Measurements from ENCODE around the gene CNOT8. TPM values are rescaled to one million over a fixed set of nuclear protein-coding genes. Genes with fewer than 3 reads are reported as not detected.

CNOT8 gene
- total and polyA plus RNA-seq, 2 of the 4 experiments (the other 2 are of a cell fraction), result 41.4 to 49.1 TPM

- no CpG with 5 or more reads among the region's 7 CpGs for WGBS, 2 experiments (ENCODE audit: extremely low coverage in 2 of 2, insufficient read length in 1 of 2)
- intact Hi-C loops (cut with micrococcal nuclease) (no loop called here), dilution Hi-C loops (cut with HindIII; ENCODE audit: low sequenced_read_pairs, unreplicated experiment) (no loop called here), in situ Hi-C loops (cut with MboI; ENCODE audit: low sequenced_read_pairs) (no loop called here)
- Histone ChIP-seq H3K23ac (ENCODE audit: low read depth, low read length) (no peak overlapping the region), H3K4me3 (ENCODE audit: insufficient read depth, low read depth, low read length) (no peak overlapping the region), H3K18ac (ENCODE audit: low read depth, low read length) (no peak overlapping the region), H4K5ac (ENCODE audit: low read depth, low read length) (no peak overlapping the region), H3K9ac (ENCODE audit: low read depth, low read length) (no peak overlapping the region), H2BK5ac (ENCODE audit: low read depth, low read length, poor library complexity, severe bottlenecking) (no peak overlapping the region), H2BK120ac (ENCODE audit: low read depth, low read length) (no peak overlapping the region), H2AK5ac (ENCODE audit: low read depth, low read length) (no peak overlapping the region), H2BK15ac (ENCODE audit: low read depth, low read length) (no peak overlapping the region), H3K14ac (replicated peaks; ENCODE audit: low read depth, low read length) (no peak overlapping the region), H3K4me1 (ENCODE audit: control insufficient read depth, insufficient read depth, low read length) (peaks cover 3% of the 10 kb centered on the region), H3K36me3 (ENCODE audit: control insufficient read depth, insufficient read depth, low read length) (peaks cover 13% of the 10 kb centered on the region), H4K91ac (ENCODE audit: insufficient read depth, low read depth, low read length) (no peak overlapping the region), H3K56ac (ENCODE audit: extremely low read depth, insufficient read depth, low read length) (no peak overlapping the region), H4K20me1 (ENCODE audit: insufficient read depth, low read length) (peaks cover 29% of the 10 kb centered on the region), H3K27me3 (ENCODE audit: control insufficient read depth, insufficient read depth, low read length) (no peaks in the 10 kb centered on the region), H3K4me2 (ENCODE audit: low read depth, low read length) (no peak overlapping the region), H4K8ac (ENCODE audit: low read depth in 2 of 2, low read length in 2 of 2) (no peak overlapping the region), H3K9me1 (ENCODE audit: insufficient read depth, low read length) (0 out of 2 replicates have a peak, but pooled peaks cover 3% of the 10 kb centered on the region), H3K9me3 (ENCODE audit: control insufficient read depth, insufficient read depth, low read length) (no peaks in the 10 kb centered on the region), H2AK9ac (replicated peaks; ENCODE audit: low read depth, low read length, poor library complexity) (no peak overlapping the region), H3K79me1 (ENCODE audit: low read depth in 1 of 2, low read length in 2 of 2) (peaks cover 20 to 56% of the 10 kb centered on the region in 2 experiments), H2BK20ac (ENCODE audit: low read depth, low read length) (no peak overlapping the region), H3K4ac (ENCODE audit: low read depth, low read length) (no peak overlapping the region), H3K27ac (ENCODE audit: insufficient read depth, low read length) (no peak overlapping the region), H2AFZ (replicated peaks; ENCODE audit: low read length, poor library complexity) (no peak overlapping the region)
- ATAC-seq (ENCODE audit: low read depth) (no peak), DNase-seq (no peak)
- CTCF ChIA-PET, result interaction anchor here (1.1 kb wide), 1 partner anchor 213 kb away, joined by 3 read pairs; no protein-coding TSS in a partner anchor
- POLR2A ChIA-PET (ENCODE audit: unreplicated experiment), result no interaction called here
- no TSS peak for BruUV-seq (replicated peaks)
- TF ChIP-seq CHD1 (IDR thresholded peaks at IDR 0.05; ENCODE audit: low read depth, low read length) (no peak), NFE2L2 (IDR thresholded peaks at IDR 0.05; ENCODE audit: low read depth, low read length) (no peak), RFX5 (IDR thresholded peaks at IDR 0.05; ENCODE audit: low read depth, low read length) (no peak), MAZ (IDR thresholded peaks at IDR 0.05; ENCODE audit: borderline replicate concordance, low read depth, low read length) (no peak), ELK1 (IDR thresholded peaks at IDR 0.05; ENCODE audit: borderline replicate concordance, low read depth, low read length) (no peak), CTCF (conservative IDR thresholded peaks at IDR 0.05; ENCODE audit: low read depth, low read length) (no peak), POLR2A (IDR thresholded peaks at IDR 0.05; ENCODE audit: low read depth, low read length) (no peak), BHLHE40 (IDR thresholded peaks at IDR 0.05; ENCODE audit: low read depth, low read length) (no peak), RAD21 (IDR thresholded peaks at IDR 0.05; ENCODE audit: low read length) (no peak), FOS (IDR thresholded peaks at IDR 0.05; ENCODE audit: low read depth, low read length) (no peak), USF2 (IDR thresholded peaks at IDR 0.05; ENCODE audit: low read depth, low read length) (no peak), RCOR1 (IDR thresholded peaks at IDR 0.05; ENCODE audit: insufficient replicate concordance, low read length) (no peak), MXI1 (IDR thresholded peaks at IDR 0.05; ENCODE audit: borderline replicate concordance, low read depth, low read length) (no peak), MAFK (IDR thresholded peaks at IDR 0.05; ENCODE audit: low read depth, low read length) (no peak), SMC3 (IDR thresholded peaks at IDR 0.05; ENCODE audit: low read depth, low read length) (no peak)
Measured at GRCh38 chr5:154863291-154864080, 5.1 kb downstream of the CNOT8 start.

Measured in IMR-90 (cell line).